ENCODE data around the gene SNTG2.

- TF ChIP-seq, protein P1, sequence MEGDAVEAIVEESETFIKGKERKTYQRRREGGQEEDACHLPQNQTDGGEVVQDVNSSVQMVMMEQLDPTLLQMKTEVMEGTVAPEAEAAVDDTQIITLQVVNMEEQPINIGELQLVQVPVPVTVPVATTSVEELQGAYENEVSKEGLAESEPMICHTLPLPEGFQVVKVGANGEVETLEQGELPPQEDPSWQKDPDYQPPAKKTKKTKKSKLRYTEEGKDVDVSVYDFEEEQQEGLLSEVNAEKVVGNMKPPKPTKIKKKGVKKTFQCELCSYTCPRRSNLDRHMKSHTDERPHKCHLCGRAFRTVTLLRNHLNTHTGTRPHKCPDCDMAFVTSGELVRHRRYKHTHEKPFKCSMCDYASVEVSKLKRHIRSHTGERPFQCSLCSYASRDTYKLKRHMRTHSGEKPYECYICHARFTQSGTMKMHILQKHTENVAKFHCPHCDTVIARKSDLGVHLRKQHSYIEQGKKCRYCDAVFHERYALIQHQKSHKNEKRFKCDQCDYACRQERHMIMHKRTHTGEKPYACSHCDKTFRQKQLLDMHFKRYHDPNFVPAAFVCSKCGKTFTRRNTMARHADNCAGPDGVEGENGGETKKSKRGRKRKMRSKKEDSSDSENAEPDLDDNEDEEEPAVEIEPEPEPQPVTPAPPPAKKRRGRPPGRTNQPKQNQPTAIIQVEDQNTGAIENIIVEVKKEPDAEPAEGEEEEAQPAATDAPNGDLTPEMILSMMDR (IDR thresholded peaks at IDR 0.05 in 8 of 11, conservative IDR thresholded peaks at IDR 0.05 in 3 of 11) = no peak
- TF ChIP-seq POLR2A (IDR thresholded peaks at IDR 0.05) = no peak
These were observed 5.5 kb upstream of the SNTG2 start for GRCh38 chr2:945104-945503.

Measured in spleen (tissue), 7 donors.